ENCODE data around the gene GARIN5A. TPM values are rescaled to one million over a fixed set of nuclear protein-coding genes. Genes with fewer than 3 reads are reported as not detected.

Gene GARIN5A
- 0.14 and 0.44 TPM in 2 replicates for total RNA-seq

GRCh38 chr19:50476224-50476906, at the start of gene GARIN5A, which contains the start of gene EMC10:
GARIN5A (minus strand) TSS chr19:50476848; CDS start chr19:50476388, 460 bp downstream.
EMC10 (plus strand) TSS chr19:50476507; CDS start chr19:50476545, 38 bp downstream.

DNA sequence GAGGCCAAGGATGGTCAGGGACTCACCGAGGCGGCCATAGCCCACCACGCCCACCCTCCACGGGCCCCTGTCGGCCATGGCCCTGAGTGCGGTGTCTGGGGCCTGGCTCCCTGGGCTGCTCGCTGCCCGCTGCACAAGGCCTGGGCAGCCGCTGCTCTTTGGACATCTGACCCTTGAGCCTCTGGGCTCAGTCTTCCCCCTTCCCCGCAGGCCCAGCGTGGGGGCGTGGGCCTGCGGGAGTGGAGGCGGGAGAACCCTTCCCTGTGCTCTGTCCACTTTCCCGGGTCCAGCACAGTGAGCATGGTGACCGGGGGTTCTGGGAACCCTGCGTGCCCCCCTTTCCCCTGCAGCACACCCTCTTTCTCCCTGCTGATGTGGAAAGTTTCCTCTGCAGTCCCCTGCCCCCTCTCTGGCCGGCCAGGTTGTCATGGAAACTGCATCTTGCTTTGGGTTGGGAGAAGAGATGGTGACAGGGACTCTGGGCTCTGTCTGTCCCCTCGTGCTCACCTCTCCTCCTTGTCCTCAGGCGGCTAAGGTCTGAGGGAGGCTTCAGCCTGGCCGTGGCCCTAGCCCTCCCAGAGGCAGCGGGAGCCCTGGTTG, 37.2 kb upstream of the GARIN5A start, which contains the start of gene ASPDH:
TSS of gene ASPDH (minus strand) at position 168 of the 600 bp plus-strand sequence. CDS start at position 78, 90 bp downstream.

DNA sequence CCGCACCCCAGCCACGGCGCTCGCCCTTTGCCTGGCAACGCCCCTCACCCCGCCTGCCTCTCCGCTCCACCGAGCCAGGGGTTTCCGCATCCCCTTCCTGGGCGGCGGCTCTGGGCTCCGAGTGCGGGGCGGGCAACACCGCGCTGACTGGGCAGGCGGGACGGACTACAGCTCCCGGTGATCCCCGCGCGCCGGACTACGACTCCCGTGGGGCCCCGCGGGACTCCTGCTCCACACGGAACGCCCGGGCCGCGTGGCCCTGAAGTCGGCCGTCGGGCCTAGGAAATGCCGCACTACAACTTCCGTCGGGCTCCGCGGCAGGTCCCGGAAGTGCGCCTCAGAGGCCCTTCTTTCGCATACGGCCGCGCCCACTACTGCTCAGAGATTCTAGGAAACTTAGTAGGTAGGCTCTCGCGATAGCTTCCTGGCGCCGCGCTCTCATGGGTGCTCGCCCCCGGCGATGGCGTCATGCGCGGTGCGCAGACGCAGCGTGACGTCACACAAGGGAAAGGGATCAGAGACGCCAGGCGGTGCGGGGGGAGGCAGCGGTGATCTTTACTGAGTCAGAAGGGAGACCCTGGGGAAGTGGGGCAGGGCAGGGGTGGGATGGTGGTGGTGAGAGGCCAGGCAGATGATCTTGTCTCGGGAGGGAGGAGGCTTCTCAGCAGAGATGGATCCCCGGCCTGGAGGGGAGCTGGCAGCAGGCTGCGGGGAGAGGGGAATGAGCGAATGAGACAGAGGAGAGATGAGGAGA, 34.6 kb upstream of the GARIN5A start, which contains the start of gene JOSD2:
TSS of gene JOSD2 (minus strand) at position 123 of the 754 bp plus-strand sequence. CDS start 760 bp downstream, outside the sequence.

GRCh38 chr19:50432221-50433028, 44.2 kb downstream of the GARIN5A start, which contains the start of gene MYBPC2:
MYBPC2 (plus strand) TSS chr19:50432892; CDS start chr19:50432954, 62 bp downstream.

DNA sequence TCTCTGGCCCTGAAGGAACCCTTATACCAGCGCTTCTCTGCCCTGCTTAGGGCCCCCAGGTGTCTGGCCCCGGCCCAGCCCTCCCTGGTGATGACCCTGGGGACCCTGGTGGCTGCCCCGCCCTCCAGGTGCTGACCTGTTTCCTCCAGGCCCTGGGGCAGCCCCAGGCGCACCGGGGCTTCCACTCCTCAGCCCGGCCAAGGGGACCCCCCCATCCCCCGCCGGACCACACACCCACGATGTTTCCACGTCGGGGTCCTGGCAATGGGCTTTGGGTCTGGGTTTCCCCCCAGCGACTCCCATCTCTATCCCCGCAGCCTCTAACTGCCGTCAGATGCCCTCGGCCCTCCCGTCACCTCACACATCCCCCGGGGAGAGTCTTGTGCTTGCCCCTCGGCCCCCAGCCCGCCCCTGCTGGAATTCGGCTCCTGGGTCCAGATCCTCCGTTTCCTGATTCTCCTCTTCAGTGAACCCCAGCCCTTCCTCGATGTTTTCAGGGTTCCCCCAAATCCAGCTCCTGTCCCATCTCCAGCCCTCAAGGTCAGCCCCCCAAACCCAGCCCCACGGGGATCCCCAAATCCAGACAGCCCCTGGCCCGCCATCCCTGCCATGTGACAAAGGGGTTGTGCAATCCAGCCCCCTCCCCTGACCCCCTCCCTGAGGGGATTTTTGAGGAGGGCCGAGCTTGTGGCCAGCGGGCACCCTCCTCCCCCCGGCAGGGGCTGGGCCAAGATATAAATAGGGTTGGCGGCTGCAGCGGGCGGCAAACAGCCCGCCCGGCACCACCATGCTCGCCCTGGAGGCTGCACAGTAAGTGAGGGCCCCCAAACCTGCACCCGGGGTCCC, 58.2 kb downstream of the GARIN5A start, which contains the start of gene SPIB:
TSS of gene SPIB (plus strand) at position 763 of the 846 bp plus-strand sequence. CDS start at position 788, 25 bp downstream.

Other genes with a start within 250 kb of the GARIN5A start
- not detected in 2 replicates for gene KCNC3, start 147.5 kb downstream of the GARIN5A start, total RNA-seq
- not detected in 2 replicates for gene NAPSA, start 111.2 kb downstream of the GARIN5A start, total RNA-seq
- 74.3 and 82.1 TPM in 2 replicates for gene NR1H2, start 100.4 kb downstream of the GARIN5A start, total RNA-seq
- 10.5 and 51.7 TPM in 2 replicates for gene POLD1, start 92.5 kb downstream of the GARIN5A start, total RNA-seq
- gene SPIB, start 57.9 kb downstream of the GARIN5A start, total RNA-seq, result 0.29 TPM in 1 of 2 replicates, not detected in the other
- not detected in 2 replicates for gene MYBPC2, start 44.0 kb downstream of the GARIN5A start, total RNA-seq
- gene EMC10, start 341 bp downstream of the GARIN5A start, total RNA-seq, result 44.0 and 46.2 TPM in 2 replicates
- gene JOSD2, start 34.3 kb upstream of the GARIN5A start, total RNA-seq, result 19.3 and 19.7 TPM in 2 replicates
- gene ASPDH, start 37.1 kb upstream of the GARIN5A start, total RNA-seq, result not detected in 2 replicates
- gene LRRC4B, start 91.6 kb upstream of the GARIN5A start, total RNA-seq, result under 0.01 TPM in 1 of 2 replicates, not detected in the other
- not detected in 2 replicates for gene SYT3, start 163.0 kb upstream of the GARIN5A start, total RNA-seq
- gene C19orf81, start 172.6 kb upstream of the GARIN5A start, total RNA-seq, result not detected in 2 replicates
- gene SHANK1, start 243.0 kb upstream of the GARIN5A start, total RNA-seq, result 0.22 and 4.9 TPM in 2 replicates
- 1.8 and 11.5 TPM in 2 replicates for gene CLEC11A, start 246.5 kb upstream of the GARIN5A start, total RNA-seq

All from placental pericyte (primary cell).